Parathyroid adenoma (tissue), 2 donors: ENCODE results near the gene GEMIN4.

Experiments
- H2AFZ ChIP-seq: fragments of 300-600 bp; sonication (generic); one replicate; pipeline ENCODE4 v1.7.0; 2017; ENCODE audit warnings: antibody characterized with exemption, mild to moderate bottlenecking
- H3K27ac ChIP-seq: fragments of 300-600 bp; sonication (generic); one replicate; pipeline ENCODE4 v1.7.0; 2017
- H3K27me3 ChIP-seq: fragments of 300-600 bp; sonication (generic); one replicate; pipeline ENCODE4 v1.7.0; 2017; ENCODE audit warnings: low read length; ENCODE audit not compliant: control insufficient read depth, insufficient read depth
- H3K36me3 ChIP-seq: fragments of 300-600 bp; sonication (generic); one replicate; pipeline ENCODE4 v1.7.0; 2017; ENCODE audit warnings: low read length; ENCODE audit not compliant: control insufficient read depth, insufficient read depth
- H3K4me1 ChIP-seq: fragments of 300-600 bp; sonication (generic); one replicate; pipeline ENCODE4 v1.7.0; 2017; ENCODE audit warnings: control low read depth
- H3K4me2 ChIP-seq: fragments of 300-600 bp; sonication (generic); one replicate; pipeline ENCODE4 v1.7.0; 2017; ENCODE audit warnings: low read length
- H3K4me3 ChIP-seq: fragments of 300-600 bp; sonication (generic); one replicate; pipeline ENCODE4 v1.7.0; 2017; ENCODE audit warnings: low read depth, low read length
- H3K79me2 ChIP-seq: fragments of 300-600 bp; sonication (generic); one replicate; pipeline ENCODE4 v1.7.0; 2017; ENCODE audit warnings: control low read depth
- H3K9ac ChIP-seq: fragments of 300-600 bp; sonication (generic); one replicate; pipeline ENCODE4 v1.7.0; 2017; ENCODE audit warnings: mild to moderate bottlenecking
- H3K9me3 ChIP-seq: fragments of 300-600 bp; sonication (generic); one replicate; pipeline ENCODE4 v1.7.0; 2017; ENCODE audit warnings: low read length; ENCODE audit not compliant: control insufficient read depth
- TF ChIP-seq, protein P1 (sequence below): fragments of 300-600 bp; sonication (generic); IDR thresholded peaks from one replicate; pipeline ENCODE4 v1.7.0; 2017; ENCODE audit warnings: antibody characterized with exemption, mild to moderate bottlenecking
- donor health status: primary hyperparathyroidism.

GEMIN4 gene

DNA sequence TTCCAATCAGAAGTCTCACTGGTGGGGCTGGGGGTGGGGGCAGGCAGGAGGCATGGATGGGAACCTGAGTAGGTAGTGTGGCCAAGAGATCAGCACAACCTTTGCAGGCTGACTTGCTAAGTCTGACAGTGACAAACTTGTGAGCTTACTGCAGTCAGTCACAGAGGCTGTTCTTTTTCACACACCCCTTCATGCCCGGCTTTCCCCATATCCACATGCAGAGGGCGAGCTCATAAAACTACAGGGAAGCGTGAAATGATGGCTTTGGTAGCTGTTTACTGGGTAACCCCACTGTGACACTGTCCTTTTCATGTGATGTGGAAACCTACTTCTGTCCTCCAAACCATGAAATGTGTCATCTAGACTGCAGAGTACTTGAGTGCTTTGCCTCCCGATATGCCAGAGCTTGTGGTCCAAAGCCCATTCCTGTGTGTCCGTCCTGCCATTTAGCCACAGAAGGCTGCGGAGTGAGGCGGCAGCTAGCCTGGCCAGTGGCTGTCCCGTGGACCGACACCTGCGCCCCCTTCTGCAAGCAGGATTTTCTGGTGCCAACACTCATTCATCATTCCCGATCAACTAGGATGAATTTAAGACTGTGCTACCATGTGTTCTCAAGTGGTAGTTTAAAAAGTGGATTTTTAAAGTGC, 9.8 kb downstream of the GEMIN4 start:
- Histone ChIP-seq H3K9me3 (no peaks in the 10 kb centered on the region), H3K4me1 (no peaks in the 10 kb centered on the region), H3K36me3 (no peaks in the 10 kb centered on the region), H3K79me2 (no peaks in the 10 kb centered on the region), H3K4me2 (no peak overlapping the region), H2AFZ (no peak overlapping the region), H3K27ac (no peak overlapping the region), H3K27me3 (no peaks in the 10 kb centered on the region), H3K4me3 (no peak overlapping the region), H3K9ac (no peak overlapping the region)
- TF ChIP-seq, protein P1, sequence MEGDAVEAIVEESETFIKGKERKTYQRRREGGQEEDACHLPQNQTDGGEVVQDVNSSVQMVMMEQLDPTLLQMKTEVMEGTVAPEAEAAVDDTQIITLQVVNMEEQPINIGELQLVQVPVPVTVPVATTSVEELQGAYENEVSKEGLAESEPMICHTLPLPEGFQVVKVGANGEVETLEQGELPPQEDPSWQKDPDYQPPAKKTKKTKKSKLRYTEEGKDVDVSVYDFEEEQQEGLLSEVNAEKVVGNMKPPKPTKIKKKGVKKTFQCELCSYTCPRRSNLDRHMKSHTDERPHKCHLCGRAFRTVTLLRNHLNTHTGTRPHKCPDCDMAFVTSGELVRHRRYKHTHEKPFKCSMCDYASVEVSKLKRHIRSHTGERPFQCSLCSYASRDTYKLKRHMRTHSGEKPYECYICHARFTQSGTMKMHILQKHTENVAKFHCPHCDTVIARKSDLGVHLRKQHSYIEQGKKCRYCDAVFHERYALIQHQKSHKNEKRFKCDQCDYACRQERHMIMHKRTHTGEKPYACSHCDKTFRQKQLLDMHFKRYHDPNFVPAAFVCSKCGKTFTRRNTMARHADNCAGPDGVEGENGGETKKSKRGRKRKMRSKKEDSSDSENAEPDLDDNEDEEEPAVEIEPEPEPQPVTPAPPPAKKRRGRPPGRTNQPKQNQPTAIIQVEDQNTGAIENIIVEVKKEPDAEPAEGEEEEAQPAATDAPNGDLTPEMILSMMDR = no peak

DNA sequence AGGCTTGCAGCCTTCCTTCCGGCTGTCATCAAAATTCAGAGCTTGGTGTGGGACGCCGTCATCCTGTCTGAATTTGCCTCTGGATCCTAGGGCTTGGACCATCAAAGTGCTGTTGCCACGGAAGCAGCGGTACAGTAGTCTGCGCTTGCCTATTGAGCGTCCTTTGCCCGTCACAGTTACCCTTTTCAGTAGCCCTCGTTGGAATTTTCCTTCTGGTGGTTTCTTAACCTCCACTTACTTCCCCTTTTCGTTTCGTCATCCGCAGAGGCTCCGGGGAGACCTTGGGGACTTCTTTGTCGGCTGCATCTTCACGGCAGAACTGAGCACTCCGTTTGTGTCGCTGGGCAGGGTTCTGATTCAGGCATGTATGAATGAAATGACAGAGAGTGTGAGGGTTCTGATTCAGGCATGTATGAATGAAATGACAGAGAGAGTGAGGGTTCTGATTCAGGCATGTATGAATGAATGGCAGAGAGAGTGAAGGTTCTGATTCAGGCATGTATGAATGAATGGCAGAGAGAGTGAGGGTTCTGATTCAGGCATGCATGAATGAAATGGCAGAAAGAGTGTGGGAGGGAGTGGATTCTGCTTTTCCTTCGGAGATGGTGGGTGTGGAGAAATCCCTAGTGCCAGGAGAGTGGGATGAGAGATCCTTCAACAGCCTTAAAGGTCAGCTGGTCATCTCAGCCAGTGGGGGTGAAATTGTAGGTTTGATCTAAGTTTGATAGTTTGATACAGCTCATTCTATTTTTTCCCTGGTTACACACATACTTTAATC, 11.6 kb downstream of the GEMIN4 start:
- Histone ChIP-seq H3K4me2 (no peak overlapping the region), H3K36me3 (no peaks in the 10 kb centered on the region), H3K27me3 (no peaks in the 10 kb centered on the region), H2AFZ (no peak overlapping the region), H3K27ac (no peak overlapping the region), H3K4me1 (no peaks in the 10 kb centered on the region), H3K9ac (no peak overlapping the region), H3K9me3 (no peaks in the 10 kb centered on the region), H3K4me3 (no peak overlapping the region), H3K79me2 (no peaks in the 10 kb centered on the region)
- TF ChIP-seq, protein P1 = no peak

DNA sequence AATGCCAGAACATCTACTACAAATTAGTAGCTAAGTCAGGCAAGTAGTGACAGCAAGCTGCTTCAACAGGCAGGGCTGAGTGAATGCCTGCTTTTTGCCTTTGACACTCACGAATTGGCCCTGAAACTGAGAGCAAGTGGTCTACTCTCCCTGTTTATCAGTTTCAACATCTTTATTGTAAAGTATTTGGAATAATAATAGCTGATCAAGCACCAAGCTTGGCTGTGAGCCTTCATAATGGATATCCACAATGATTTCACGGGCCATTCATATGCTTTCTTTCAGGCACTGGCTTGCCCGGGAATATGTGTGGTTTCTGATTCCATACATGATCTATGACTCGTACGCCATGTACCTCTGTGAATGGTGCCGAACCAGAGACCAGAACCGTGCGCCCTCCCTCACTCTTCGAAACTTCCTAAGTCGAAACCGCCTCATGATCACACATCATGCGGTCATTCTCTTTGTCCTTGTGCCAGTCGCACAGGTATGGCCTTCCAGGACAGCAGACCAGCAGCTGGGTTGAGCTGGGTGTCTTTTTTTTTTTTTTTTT, 14.4 kb downstream of the GEMIN4 start:
- Histone ChIP-seq H3K79me2 (no peaks in the 10 kb centered on the region), H2AFZ (no peak overlapping the region), H3K4me3 (no peak overlapping the region), H3K27ac (no peak overlapping the region), H3K4me1 (peaks cover 4% of the 10 kb centered on the region), H3K9ac (no peak overlapping the region), H3K4me2 (no peak overlapping the region), H3K27me3 (no peaks in the 10 kb centered on the region), H3K36me3 (no peaks in the 10 kb centered on the region), H3K9me3 (no peaks in the 10 kb centered on the region)
- TF ChIP-seq, protein P1 = no peak

DNA sequence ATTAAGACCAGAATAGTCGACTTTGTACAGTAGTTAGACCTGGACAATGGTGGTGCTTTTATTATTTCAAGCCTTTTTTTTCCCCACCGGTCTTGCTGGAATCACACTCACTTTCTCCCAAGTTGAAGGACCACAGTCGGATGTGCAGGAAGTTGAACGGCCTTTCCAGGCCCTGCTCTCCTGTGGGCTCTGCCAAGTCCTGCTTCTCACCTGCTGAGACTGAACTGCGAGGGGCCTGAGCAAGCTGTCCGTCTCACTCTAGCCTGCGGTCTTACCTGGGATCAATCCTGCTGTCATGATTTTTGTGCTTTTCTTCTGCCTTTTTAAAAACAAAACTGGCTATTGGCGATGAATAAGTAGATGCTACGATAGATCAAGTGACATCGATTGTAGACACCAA, 18.3 kb downstream of the GEMIN4 start:
- Histone ChIP-seq H3K4me2 (no peak overlapping the region), H2AFZ (no peak overlapping the region), H3K27me3 (no peaks in the 10 kb centered on the region), H3K79me2 (no peaks in the 10 kb centered on the region), H3K9me3 (no peaks in the 10 kb centered on the region), H3K4me3 (no peak overlapping the region), H3K27ac (no peak overlapping the region), H3K9ac (no peak overlapping the region), H3K36me3 (no peaks in the 10 kb centered on the region), H3K4me1 (peaks cover 4% of the 10 kb centered on the region)
- TF ChIP-seq, protein P1 = no peak
